ENCODE results near the gene AMY1C. TPM values are rescaled to one million over a fixed set of nuclear protein-coding genes. Genes with fewer than 3 reads are reported as not detected.
"Not testable (repeated sequence)": the region's sequence is repeated elsewhere in the genome, so short reads cannot be mapped to it uniquely, and the experiment has no call there.

Gene AMY1C
- not detected for total RNA-seq
- not detected for total RNA-seq (2013)

DNA sequence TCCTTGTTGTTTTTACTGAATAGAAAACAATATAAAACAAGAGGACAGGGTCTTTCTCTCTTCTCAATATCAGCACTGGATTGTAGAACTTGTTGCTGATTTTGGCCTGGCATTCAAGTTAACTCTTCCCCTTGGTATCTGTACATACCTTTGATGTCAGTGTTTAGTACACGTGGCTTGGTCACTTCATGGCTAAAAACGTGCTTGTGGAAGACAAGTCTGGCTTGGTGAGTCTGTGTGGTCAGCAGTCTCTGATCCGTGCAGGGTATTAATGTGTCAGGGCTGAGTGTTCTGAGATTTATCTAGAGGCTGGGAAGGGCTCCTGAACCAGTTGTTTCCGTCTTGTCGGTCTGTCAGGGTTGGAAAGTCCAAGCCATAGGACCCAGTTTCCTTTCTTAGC, at the start of gene AMY1C:
Gene AMY1C (plus strand): TSS at position 301 of the 400 bp plus-strand sequence. CDS start 572 bp downstream, outside the sequence.
- intact Hi-C loops (cut with micrococcal nuclease); H3K27me3 Mint-ChIP-seq (ENCODE audit: low read depth in 2 of 2); H3K4me1 Mint-ChIP-seq; H3K36me3 ChIP-seq (ENCODE audit: control insufficient read depth, insufficient read depth, low read length); H3K4me1 ChIP-seq (ENCODE audit: control insufficient read depth, insufficient read depth, low read length); H3K27me3 ChIP-seq (ENCODE audit: control insufficient read depth, insufficient read depth, low read length); H3K36me3 Mint-ChIP-seq; DNase-seq; H3K27ac Mint-ChIP-seq; H3K9me3 ChIP-seq (ENCODE audit: control insufficient read depth, insufficient read depth, low read length); ATAC-seq; H3K9me3 Mint-ChIP-seq; H3K4me3 Mint-ChIP-seq; H3K4me3 ChIP-seq (ENCODE audit: low read length); H3K27ac ChIP-seq (ENCODE audit: low read length): not testable (repeated sequence)
- WGBS (ENCODE audit: insufficient coverage): no CpG with 5 or more reads among the region's 5 CpGs

DNA sequence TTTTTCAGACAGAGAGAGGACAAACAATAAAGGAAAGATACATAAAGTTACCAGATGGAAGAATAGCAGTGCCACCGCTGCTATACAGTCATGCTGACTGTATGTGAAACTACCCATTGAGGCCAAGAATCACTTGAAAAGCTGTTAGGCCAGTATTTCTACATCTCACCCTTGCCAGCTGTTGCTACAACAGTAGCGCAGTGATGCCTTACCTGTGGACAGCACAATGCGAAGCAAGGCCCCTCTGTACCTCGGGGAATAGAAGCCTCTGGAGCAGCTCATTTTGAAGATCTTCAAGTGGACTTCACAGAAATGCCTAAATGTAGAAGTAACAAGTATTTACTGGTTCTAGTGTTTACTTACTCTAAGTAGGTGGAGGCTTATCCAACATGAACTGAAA, 49.0 kb upstream of the AMY1C start:
- intact Hi-C loops (cut with micrococcal nuclease); H3K4me1 ChIP-seq (ENCODE audit: control insufficient read depth, insufficient read depth, low read length); H3K4me3 ChIP-seq (ENCODE audit: low read length); H3K27ac Mint-ChIP-seq; H3K9me3 Mint-ChIP-seq; H3K4me1 Mint-ChIP-seq; DNase-seq; H3K36me3 ChIP-seq (ENCODE audit: control insufficient read depth, insufficient read depth, low read length); H3K27me3 ChIP-seq (ENCODE audit: control insufficient read depth, insufficient read depth, low read length); ATAC-seq; H3K27ac ChIP-seq (ENCODE audit: low read length); H3K9me3 ChIP-seq (ENCODE audit: control insufficient read depth, insufficient read depth, low read length); H3K4me3 Mint-ChIP-seq; H3K36me3 Mint-ChIP-seq; H3K27me3 Mint-ChIP-seq (ENCODE audit: low read depth in 2 of 2): not testable (repeated sequence)
- whole genome bisulfite sequencing (ENCODE audit: insufficient coverage): no CpG with 5 or more reads among the region's 4 CpGs

GRCh38 chr1:103701256-103701655, 48.4 kb upstream of the AMY1C start:
- H3K27ac ChIP-seq (ENCODE audit: low read length); H3K4me3 Mint-ChIP-seq; H3K9me3 ChIP-seq (ENCODE audit: control insufficient read depth, insufficient read depth, low read length); H3K9me3 Mint-ChIP-seq; H3K4me1 ChIP-seq (ENCODE audit: control insufficient read depth, insufficient read depth, low read length); H3K27ac Mint-ChIP-seq; H3K27me3 ChIP-seq (ENCODE audit: control insufficient read depth, insufficient read depth, low read length); ATAC-seq; H3K36me3 Mint-ChIP-seq; H3K27me3 Mint-ChIP-seq (ENCODE audit: low read depth in 2 of 2); DNase-seq; intact Hi-C loops (cut with micrococcal nuclease); H3K4me3 ChIP-seq (ENCODE audit: low read length); H3K4me1 Mint-ChIP-seq; H3K36me3 ChIP-seq (ENCODE audit: control insufficient read depth, insufficient read depth, low read length): not testable (repeated sequence)
- no CpG with 5 or more reads among the region's 4 CpGs for WGBS (ENCODE audit: insufficient coverage)

DNA sequence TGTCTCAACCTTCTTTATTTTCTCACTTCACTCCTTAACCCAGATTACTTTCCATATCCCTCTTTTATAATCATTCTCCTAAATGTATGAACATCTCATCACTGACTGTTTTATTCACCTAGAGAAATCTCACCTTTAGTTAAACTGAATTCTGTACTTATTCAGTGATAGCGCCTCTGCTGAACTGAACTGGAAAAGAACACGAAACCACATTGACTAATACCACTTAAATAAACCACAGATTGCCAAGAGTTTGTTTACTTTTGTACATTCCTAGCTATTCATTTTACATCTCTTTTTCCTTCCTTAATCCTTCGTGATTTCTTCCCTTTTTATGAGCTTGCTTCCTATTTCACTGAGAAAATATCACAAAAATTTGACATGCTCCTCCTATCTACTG, 42.0 kb upstream of the AMY1C start:
- H3K4me3 Mint-ChIP-seq; H3K9me3 ChIP-seq (ENCODE audit: control insufficient read depth, insufficient read depth, low read length); H3K4me1 ChIP-seq (ENCODE audit: control insufficient read depth, insufficient read depth, low read length); DNase-seq; H3K27me3 Mint-ChIP-seq (ENCODE audit: low read depth in 2 of 2); H3K4me1 Mint-ChIP-seq; H3K4me3 ChIP-seq (ENCODE audit: low read length); ATAC-seq; H3K27ac Mint-ChIP-seq; H3K27me3 ChIP-seq (ENCODE audit: control insufficient read depth, insufficient read depth, low read length); H3K27ac ChIP-seq (ENCODE audit: low read length); H3K9me3 Mint-ChIP-seq; H3K36me3 ChIP-seq (ENCODE audit: control insufficient read depth, insufficient read depth, low read length); intact Hi-C loops (cut with micrococcal nuclease); H3K36me3 Mint-ChIP-seq: not testable (repeated sequence)
- WGBS (ENCODE audit: insufficient coverage): no CpG with 5 or more reads among the region's 3 CpGs

GRCh38 chr1:103710381-103710780, 39.3 kb upstream of the AMY1C start:
- DNase-seq; H3K4me1 Mint-ChIP-seq; ATAC-seq; H3K36me3 Mint-ChIP-seq; H3K27me3 Mint-ChIP-seq (ENCODE audit: low read depth in 2 of 2); intact Hi-C loops (cut with micrococcal nuclease); H3K27ac Mint-ChIP-seq; H3K4me3 ChIP-seq (ENCODE audit: low read length); H3K4me1 ChIP-seq (ENCODE audit: control insufficient read depth, insufficient read depth, low read length); H3K4me3 Mint-ChIP-seq; H3K9me3 Mint-ChIP-seq; H3K36me3 ChIP-seq (ENCODE audit: control insufficient read depth, insufficient read depth, low read length); H3K9me3 ChIP-seq (ENCODE audit: control insufficient read depth, insufficient read depth, low read length); H3K27me3 ChIP-seq (ENCODE audit: control insufficient read depth, insufficient read depth, low read length); H3K27ac ChIP-seq (ENCODE audit: low read length): not testable (repeated sequence)
- WGBS (ENCODE audit: insufficient coverage): no CpG with 5 or more reads among the region's 3 CpGs

GRCh38 chr1:103717404-103717803, 32.3 kb upstream of the AMY1C start:
- H3K4me1 Mint-ChIP-seq; H3K4me3 Mint-ChIP-seq; H3K36me3 Mint-ChIP-seq; DNase-seq; ATAC-seq; H3K36me3 ChIP-seq (ENCODE audit: control insufficient read depth, insufficient read depth, low read length); H3K27me3 ChIP-seq (ENCODE audit: control insufficient read depth, insufficient read depth, low read length); H3K4me3 ChIP-seq (ENCODE audit: low read length); H3K27me3 Mint-ChIP-seq (ENCODE audit: low read depth in 2 of 2); intact Hi-C loops (cut with micrococcal nuclease); H3K9me3 ChIP-seq (ENCODE audit: control insufficient read depth, insufficient read depth, low read length); H3K27ac ChIP-seq (ENCODE audit: low read length); H3K27ac Mint-ChIP-seq; H3K4me1 ChIP-seq (ENCODE audit: control insufficient read depth, insufficient read depth, low read length); H3K9me3 Mint-ChIP-seq: not testable (repeated sequence)
- WGBS (ENCODE audit: insufficient coverage): 82% methylated on average over 4 of the region's 6 CpGs

GRCh38 chr1:103721473-103721872, 28.2 kb upstream of the AMY1C start:
- H3K27me3 Mint-ChIP-seq (ENCODE audit: low read depth in 2 of 2); intact Hi-C loops (cut with micrococcal nuclease); H3K4me1 ChIP-seq (ENCODE audit: control insufficient read depth, insufficient read depth, low read length); H3K27me3 ChIP-seq (ENCODE audit: control insufficient read depth, insufficient read depth, low read length); H3K27ac ChIP-seq (ENCODE audit: low read length); ATAC-seq; H3K36me3 Mint-ChIP-seq; H3K4me1 Mint-ChIP-seq; H3K27ac Mint-ChIP-seq; H3K9me3 ChIP-seq (ENCODE audit: control insufficient read depth, insufficient read depth, low read length); H3K4me3 ChIP-seq (ENCODE audit: low read length); H3K9me3 Mint-ChIP-seq; DNase-seq; H3K4me3 Mint-ChIP-seq; H3K36me3 ChIP-seq (ENCODE audit: control insufficient read depth, insufficient read depth, low read length): not testable (repeated sequence)
- no CpG with 5 or more reads among the region's 2 CpGs for WGBS (ENCODE audit: insufficient coverage)

GRCh38 chr1:103735334-103735733, 14.4 kb upstream of the AMY1C start:
- WGBS (ENCODE audit: insufficient coverage): no CpG with 5 or more reads among the region's 3 CpGs
- H3K27me3 Mint-ChIP-seq (ENCODE audit: low read depth in 2 of 2); H3K27ac ChIP-seq (ENCODE audit: low read length); H3K36me3 ChIP-seq (ENCODE audit: control insufficient read depth, insufficient read depth, low read length); H3K36me3 Mint-ChIP-seq; intact Hi-C loops (cut with micrococcal nuclease); ATAC-seq; H3K4me3 Mint-ChIP-seq; H3K9me3 Mint-ChIP-seq; H3K27me3 ChIP-seq (ENCODE audit: control insufficient read depth, insufficient read depth, low read length); H3K4me1 Mint-ChIP-seq; H3K4me1 ChIP-seq (ENCODE audit: control insufficient read depth, insufficient read depth, low read length); H3K4me3 ChIP-seq (ENCODE audit: low read length); DNase-seq; H3K9me3 ChIP-seq (ENCODE audit: control insufficient read depth, insufficient read depth, low read length); H3K27ac Mint-ChIP-seq: not testable (repeated sequence)

Data from natural killer cell (primary cell).